SK-N-MC (cell line): ENCODE data around the gene NR2E3.
"Not testable (repeated sequence)": the region's sequence is repeated elsewhere in the genome, so short reads cannot be mapped to it uniquely, and the experiment has no call there.

Experiments
- EZH2 ChIP-seq: fragments of 200-600 bp; sonication (generic); IDR thresholded peaks from one replicate; pipeline ENCODE4 v1.6.1; 2017; ENCODE audit warnings: antibody characterized with exemption
- FOXP2 ChIP-seq: optimal IDR thresholded peaks from 2 replicates; pipeline ENCODE3; 2011; ENCODE audit warnings: mild to moderate bottlenecking, moderate library complexity; ENCODE audit not compliant: insufficient read depth; ENCODE audit errors: extremely low read length, control extremely low read depth
- POLR2AphosphoS5 ChIP-seq: IDR thresholded peaks from 2 replicates; pipeline ENCODE4 v1.6.1; 2012; ENCODE audit warnings: mild to moderate bottlenecking, low read depth, low read length, borderline replicate concordance

GRCh38 chr15:71858232-71858631 is 47.9 kb downstream of the NR2E3 start:
- TF ChIP-seq EZH2, POLR2AphosphoS5, FOXP2: not testable (repeated sequence)
